Endothelial cell of umbilical vein (primary cell): ENCODE data around the gene CUX1. TPM values are rescaled to one million over a fixed set of nuclear protein-coding genes. Genes with fewer than 3 reads are reported as not detected.
"Not testable (repeated sequence)": the region's sequence is repeated elsewhere in the genome, so short reads cannot be mapped to it uniquely, and the experiment has no call there.

ENCODE experiments used
- BruUV-seq: library from RNA; stranded (reverse); fragments of 400-500 nt; replicated peaks from 2 replicates; lab custom pipeline; 2021; lab: Mats Ljungman, UMichigan
- CTCF ChIA-PET: fragments of 300-600, 350-600 bp; sonication (Branson Sonifier 250); formaldehyde crosslinking; loops from one replicate; lab custom pipeline; 2021; ENCODE audit warnings: antibody characterized with exemption, inconsistent platforms; lab: Charles Lee
- POLR2A ChIA-PET: fragments of 300-600, 350-600 bp; sonication (Branson Sonifier 250); formaldehyde crosslinking; loops from one replicate; lab custom pipeline; 2021; ENCODE audit warnings: antibody characterized with exemption, inconsistent platforms; lab: Charles Lee
- DNase-seq: peaks from one replicate; pipeline ENCODE4 v3.0.0-alpha.2; 2011; ENCODE audit warnings: low read depth, low spot score
- FAIRE-seq: peaks from 2 replicates; lab custom pipeline; 2011; peaks lifted over from hg19 to GRCh38; lab: Jason Lieb, UNC
- H2AFZ ChIP-seq: 2 replicates; pipeline ENCODE4 v1.6.0; 2012; ENCODE audit warnings: low read depth, low read length, control low read depth, inconsistent platforms
- H3K27ac ChIP-seq: 2 replicates; pipeline ENCODE4 v1.5.1; 2011; ENCODE audit warnings: low read depth, mild to moderate bottlenecking, control low read depth, low read length, moderate library complexity; ENCODE audit not compliant: insufficient read depth
- H3K27me3 ChIP-seq, 2 experiments: 2 replicates each; pipeline versions ENCODE4 v1.6.0 to v1.6.1; 2011; ENCODE audit warnings: low read length in 2 of 2, mixed read lengths in 1 of 2; ENCODE audit not compliant: control insufficient read depth in 2 of 2, insufficient read depth in 2 of 2
- H3K36me3 ChIP-seq, 2 experiments: 2 replicates in 1 of 2; 3 replicates in 1 of 2; pipeline ENCODE4 v1.5.1; 2011; ENCODE audit warnings: low read length in 2 of 2, mild to moderate bottlenecking in 1 of 2, moderate library complexity in 1 of 2; ENCODE audit not compliant: control insufficient read depth in 2 of 2, insufficient read depth in 2 of 2; ENCODE audit errors: extremely low read depth in 1 of 2
- H3K4me1 ChIP-seq: 3 replicates; pipeline ENCODE4 v1.5.1; 2011; ENCODE audit warnings: mild to moderate bottlenecking, low read length; ENCODE audit not compliant: control insufficient read depth, insufficient read depth; ENCODE audit errors: extremely low read depth
- H3K4me2 ChIP-seq: 2 replicates; pipeline ENCODE4 v1.6.1; 2011; ENCODE audit warnings: low read length, control low read depth, mixed read lengths; ENCODE audit not compliant: insufficient read depth
- H3K4me3 ChIP-seq, 3 experiments: fragments of 200-600 bp in 1 of 3; sonication (generic), shearing (Covaris generic) in 1 of 3; replicated peaks in 1 of 3; 2 replicates each; pipeline ENCODE4 v1.5.1; 2011 to 2016; ENCODE audit warnings: control low read depth in 3 of 3, low read length in 3 of 3, mild to moderate bottlenecking in 2 of 3, inconsistent platforms in 1 of 3, low read depth in 1 of 3, moderate library complexity in 1 of 3; ENCODE audit not compliant: insufficient read depth in 1 of 3
- H3K79me2 ChIP-seq: 2 replicates; pipeline ENCODE4 v1.6.0; 2012; ENCODE audit warnings: low read length, inconsistent platforms; ENCODE audit not compliant: control insufficient read depth, insufficient read depth
- H3K9ac ChIP-seq: replicated peaks from 2 replicates; pipeline ENCODE3; 2011; ENCODE audit warnings: low read length, control low read depth; ENCODE audit not compliant: insufficient read depth; ENCODE audit errors: extremely low read depth
- H3K9me1 ChIP-seq: replicated peaks from 3 replicates; pipeline ENCODE4 v1.6.0; 2011; ENCODE audit warnings: mild to moderate bottlenecking, low read length; ENCODE audit not compliant: control insufficient read depth, insufficient read depth; ENCODE audit errors: extremely low read depth
- H3K9me3 ChIP-seq: replicated peaks from 2 replicates; pipeline ENCODE4 v1.5.1; 2012; ENCODE audit warnings: low read length, inconsistent platforms; ENCODE audit not compliant: control insufficient read depth, insufficient read depth
- H4K20me1 ChIP-seq: replicated peaks from 2 replicates; pipeline ENCODE3; 2011; ENCODE audit warnings: mild to moderate bottlenecking, low read length; ENCODE audit not compliant: control insufficient read depth, insufficient read depth; ENCODE audit errors: extremely low read depth
- POLR2AphosphoS5 ChIP-seq: IDR thresholded peaks from 2 replicates; pipeline ENCODE4 v1.6.1; 2012; ENCODE audit warnings: low read depth, mild to moderate bottlenecking, control low read depth, low read length, moderate library complexity; ENCODE audit not compliant: insufficient read depth
- dilution Hi-C: fragments of 300-500 bp; cut with MboI; formaldehyde crosslinking; loops from one replicate; pipeline ENCODE4 v1.15.0; 2019; ENCODE audit warnings: low sequenced_read_pairs; ENCODE audit not compliant: extremely low pct_ligation_motif_present
- intact Hi-C: fragments of 100-400 bp; cut with micrococcal nuclease; formaldehyde crosslinking; loops from one replicate; pipeline ENCODE4 v1.10.0; 2022
- polyA plus RNA-seq, 4 experiments: library from polyadenylated mRNA; depleted of rRNA in 3 of 4; stranded (reverse) in 3 of 4; unstranded in 1 of 4; fragments of >200 nt; gene quantifications; 2 replicates each; pipeline versions ENCODE4 v1.2.1 to v1.2.3, GENCODE V29; 2011 to 2012; ENCODE audit warnings: missing spikeins in 1 of 4
- total RNA-seq: library from RNA; stranded (reverse); gene quantifications from 2 replicates; pipeline ENCODE4 v1.2.3, GENCODE V29; 2021

Gene CUX1
- total and polyA plus RNA-seq, 2 donors (not counting 3 experiments of a cell fraction or from before 2014, with no cell fraction given): 13.8 to 49.8 TPM

- CTCF ChIA-PET: interaction anchor here (1.5 kb wide), 1 partner anchor 13 kb away, joined by 3 read pairs; no protein-coding TSS in a partner anchor
- POLR2A ChIA-PET: no interaction called here
- Histone ChIP-seq H3K79me2 (no peaks in the 10 kb centered on the region), H3K9me1 (no peaks in the 10 kb centered on the region), H3K36me3 (no peaks in the 10 kb centered on the region), H3K4me2 (no peak overlapping the region), H3K27ac (no peak overlapping the region), H3K4me1 (no peaks in the 10 kb centered on the region), H3K9me3 (no peaks in the 10 kb centered on the region), H3K27me3 (no peaks in the 10 kb centered on the region), H4K20me1 (no peaks in the 10 kb centered on the region), H3K4me3 (no peak overlapping the region), H3K9ac (no peak overlapping the region), H2AFZ (no peak overlapping the region)
- FAIRE-seq: no peak
- no peak for TF ChIP-seq POLR2AphosphoS5
- dilution Hi-C loops (no loop called here), intact Hi-C loops (no loop called here)
- DNase-seq: no peak
- no TSS peak for BruUV-seq
Observed at GRCh38 chr7:102050864-102051460, 233.5 kb downstream of the CUX1 start.

DNA sequence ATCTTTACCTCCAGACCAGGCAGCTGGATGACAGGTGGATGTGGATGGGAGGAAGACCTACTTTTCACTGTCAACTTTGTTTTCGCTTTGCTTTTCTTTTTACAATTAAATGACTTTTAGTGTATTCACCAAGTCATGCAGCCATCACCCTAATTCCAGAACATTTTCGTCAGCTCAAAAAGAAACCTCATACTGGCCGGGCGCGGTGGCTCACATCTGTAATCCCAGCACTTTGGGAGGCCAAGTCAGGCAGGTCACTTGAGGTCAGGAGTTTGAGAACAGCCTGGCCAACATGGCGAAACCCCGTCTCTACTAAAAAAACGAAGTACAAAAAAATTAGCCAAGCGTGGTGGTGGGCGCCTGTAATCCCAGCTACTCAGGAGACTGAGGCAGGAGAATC, 234.3 kb downstream of the CUX1 start:
- dilution Hi-C loops, FAIRE-seq, H3K27me3 ChIP-seq, H2AFZ ChIP-seq, H3K9me3 ChIP-seq, H3K27ac ChIP-seq, H3K9ac ChIP-seq, H3K79me2 ChIP-seq, H3K36me3 ChIP-seq, H3K9me1 ChIP-seq, H3K4me1 ChIP-seq, BruUV-seq, POLR2A ChIA-PET, CTCF ChIA-PET, intact Hi-C loops, H3K4me3 ChIP-seq, DNase-seq, H4K20me1 ChIP-seq, H3K4me2 ChIP-seq: not testable (repeated sequence)
